Motor neuron (in vitro differentiated cells): ENCODE measurements around the gene RPL21. TPM values are rescaled to one million over a fixed set of nuclear protein-coding genes. Genes with fewer than 3 reads are reported as not detected.
"Not testable (repeated sequence)": the region's sequence is repeated elsewhere in the genome, so short reads cannot be mapped to it uniquely, and the experiment has no call there.

Experiments used
- ATAC-seq, 8 experiments: fragments of 200-7000 bp; cut with Tn5 transposase; replicated peaks in 6 of 8; 2 replicates each; pipeline ENCODE4 v1.8.0; 2021; ENCODE audit warnings: mild to moderate bottlenecking in 8 of 8, moderate library complexity in 8 of 8
- H3K27ac ChIP-seq, 2 donors: fragments of 250-450 bp; sonication (Bioruptor Pico); 2 replicates each; pipeline ENCODE4 v1.9.0; 2021; ENCODE audit warnings: antibody characterized with exemption in 2 of 2, mild to moderate bottlenecking in 2 of 2, moderate library complexity in 1 of 2
- H3K4me1 ChIP-seq, 2 donors: fragments of 250-450 bp; sonication (Bioruptor Pico); replicated peaks in 1 of 2; 2 replicates each; pipeline ENCODE4 v1.6.1; 2021; ENCODE audit warnings: antibody characterized with exemption in 2 of 2, mild to moderate bottlenecking in 2 of 2, moderate library complexity in 1 of 2
- H3K4me3 ChIP-seq, 5 donors: fragments of 250-450 bp; sonication (Bioruptor Pico); 2 replicates each; pipeline ENCODE4 v1.9.0; 2021; ENCODE audit warnings: antibody characterized with exemption in 5 of 5, mild to moderate bottlenecking in 5 of 5, moderate library complexity in 4 of 5
- WGBS, 10 experiments: fragments of 450-650 bp; shearing (Covaris generic); methylation state at CpG; one replicate each; pipeline ENCODE4 v1.0.0; 2022; 5-methylcytosine and 5-hydroxymethylcytosine counted together
- in situ Hi-C, 9 experiments: fragments of 400-800 bp; cut with MboI; loops; one replicate each; pipeline ENCODE4 v1.15.0; 2021; ENCODE audit warnings: low sequenced_read_pairs in 9 of 9, low pct_unique_long_range_greater_than_20kb in 2 of 9; ENCODE audit not compliant: unreplicated experiment in 9 of 9
- total RNA-seq, 8 experiments: library from RNA; unstranded; fragments of 300-600 nt; gene quantifications; 2 replicates each; pipeline versions ENCODE4 v1.2.3 to v1.2.4, GENCODE V29; 2022

RPL21 gene
- 1,000 to 10,000 TPM; 1,237 to 3,188 (median 2,218) TPM for total RNA-seq

DNA sequence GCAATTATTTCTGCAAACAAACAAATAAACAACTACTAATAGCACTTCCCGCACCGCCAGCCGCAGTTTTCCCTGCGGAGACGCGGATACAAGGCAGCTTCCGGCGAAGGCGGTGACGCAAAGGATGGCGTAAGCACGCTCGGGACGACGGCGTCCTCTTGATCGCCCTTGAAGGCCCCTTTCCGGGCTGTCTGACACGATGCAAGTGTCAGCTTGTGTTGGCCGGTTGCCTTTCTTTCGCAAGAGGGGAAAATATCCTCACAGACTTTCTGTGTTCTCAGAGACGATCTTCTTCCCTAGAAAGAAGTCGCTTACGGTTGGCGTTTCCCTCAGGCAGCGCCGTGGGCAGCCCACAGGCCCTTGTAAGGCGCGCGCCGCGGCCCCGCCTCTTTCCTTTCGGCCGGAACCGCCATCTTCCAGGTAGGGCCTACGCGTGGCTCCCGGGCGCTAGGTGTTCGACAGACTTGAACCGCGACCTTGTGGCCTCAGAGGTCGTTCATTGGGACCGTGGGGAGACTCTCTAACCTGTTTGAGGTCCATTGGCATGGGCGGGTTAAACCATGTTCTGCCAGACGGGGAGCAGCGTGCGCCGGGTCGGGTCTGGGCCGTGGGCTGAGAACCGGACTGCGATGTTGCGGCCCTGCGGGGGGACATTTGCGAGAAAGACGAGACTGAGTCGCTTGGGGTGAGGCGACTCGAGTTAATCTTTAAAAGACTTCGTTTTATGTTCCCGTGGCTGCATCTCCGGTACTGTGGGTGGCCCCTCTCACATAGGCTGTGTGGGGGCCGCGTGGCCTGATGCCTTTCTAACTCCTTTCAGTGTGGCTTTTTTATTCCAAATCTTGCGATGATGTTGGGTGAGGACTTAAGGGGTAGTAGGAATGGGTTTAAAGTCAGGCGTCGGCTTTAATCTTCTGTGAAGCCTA, at the start of gene RPL21:
Gene RPL21 (plus strand): TSS at position 393 of the 926 bp plus-strand sequence. CDS start 2,219 bp downstream, outside the sequence.
- in situ Hi-C loops: no loop called here
- peaks cover 9 to 22% of the 10 kb centered on the region in 2 donors for H3K4me1 ChIP-seq
- ATAC-seq: peak; percentile 95 to 99 (median 98)
- 0 to 3% (median 0%) methylated on average over 2 to 34 of the region's 69 CpGs for WGBS, 10 experiments
- peak within 1 kb of the TSS; percentile 49 to 87 (median 81) for H3K4me3 ChIP-seq
- H3K27ac ChIP-seq: peak within 1 kb of the TSS; percentile 100

- H3K4me1 ChIP-seq: peaks cover 0 to 16% of the 10 kb centered on the region in 2 donors
- ATAC-seq: no peak
- H3K27ac ChIP-seq: no peak overlapping the region
- in situ Hi-C loops: no loop called here
- H3K4me3 ChIP-seq: no peak overlapping the region
- WGBS, 10 experiments: 70% methylated on average over 1 of the region's 1 CpG; no CpG with 5 or more reads in 9 of the 10 experiments
Observed at GRCh38 chr13:27201661-27202060, 49.7 kb upstream of the RPL21 start.

DNA sequence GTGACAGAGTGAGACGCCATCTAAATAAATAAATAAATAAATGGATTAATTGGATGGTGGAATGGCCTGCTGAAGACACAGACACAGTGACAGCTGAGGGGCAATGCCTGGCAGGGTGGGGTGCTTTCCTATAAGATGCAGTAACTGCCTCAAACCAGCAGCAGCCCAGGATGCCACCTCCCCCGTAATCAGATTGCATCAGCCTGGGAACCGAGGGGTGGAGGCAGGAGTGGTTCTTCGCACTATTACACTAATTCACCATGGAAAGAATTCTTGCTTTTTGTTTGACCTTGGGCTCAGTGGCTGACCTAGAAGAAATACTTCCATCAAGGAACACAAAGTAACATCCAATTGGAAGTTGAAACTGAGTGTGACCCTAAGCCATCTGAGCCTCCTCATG, 48.2 kb upstream of the RPL21 start:
- in situ Hi-C loops: no loop called here
- Histone ChIP-seq H3K27ac (no peak overlapping the region), H3K4me1 (peaks cover 0 to 16% of the 10 kb centered on the region in 2 donors), H3K4me3 (no peak overlapping the region)
- peak in 1 of 8 experiments; percentile 43 for ATAC-seq
- 71 to 97% (median 82%) methylated on average over 2 to 4 of the region's 4 CpGs; no CpG with 5 or more reads in 4 of the 10 experiments for WGBS, 10 experiments

DNA sequence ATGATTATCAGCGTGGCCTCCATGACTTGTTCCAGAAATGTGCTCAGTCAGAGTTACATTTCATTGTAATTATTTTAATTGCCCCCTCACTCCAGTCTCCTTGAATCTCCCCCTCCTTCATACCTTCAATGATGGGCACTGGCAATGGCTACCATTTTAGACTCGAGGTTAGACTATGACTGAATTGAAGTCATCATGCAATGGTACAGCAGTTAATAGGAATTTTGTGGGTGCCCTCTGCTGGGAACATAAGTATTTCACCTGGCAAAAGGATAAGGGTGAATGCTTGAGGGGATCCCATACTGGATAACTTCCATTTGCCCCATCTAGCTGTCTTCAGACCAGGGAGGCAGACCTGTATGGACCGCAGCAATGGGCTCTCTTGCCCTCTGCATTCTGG, 47.5 kb upstream of the RPL21 start:
- ATAC-seq: peak in 1 of 8 experiments; percentile 33
- WGBS, 10 experiments: 75 to 100% (median 97%) methylated on average over 1 to 3 of the region's 3 CpGs; no CpG with 5 or more reads in 2 of the 10 experiments
- Histone ChIP-seq H3K4me1 (peaks cover 0 to 16% of the 10 kb centered on the region in 2 donors), H3K27ac (no peak overlapping the region), H3K4me3 (no peak overlapping the region)
- in situ Hi-C loops: no loop called here

DNA sequence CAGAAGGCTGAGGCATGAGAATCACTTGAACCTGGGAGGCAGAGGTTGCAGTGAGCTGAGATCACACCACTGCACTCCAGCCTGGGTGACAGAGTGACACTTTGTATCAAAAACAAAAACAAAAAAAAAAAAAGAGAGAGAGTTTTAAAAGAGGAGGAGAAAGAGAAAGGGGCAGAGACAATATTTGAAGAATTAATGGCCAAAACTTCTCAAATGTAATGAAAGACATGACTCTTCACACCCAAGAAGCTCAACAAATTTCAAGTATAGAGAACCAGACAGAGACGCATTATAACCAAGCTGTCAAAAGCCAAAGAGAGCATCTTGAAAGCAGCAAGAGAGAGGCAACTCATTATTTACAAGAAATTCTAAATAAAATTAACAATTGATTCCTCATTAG, 42.8 kb upstream of the RPL21 start:
- no peak for ATAC-seq
- no peaks in the 10 kb centered on the region for H3K4me1 ChIP-seq
- no peak overlapping the region for H3K27ac ChIP-seq
- 83 to 100% (median 100%) methylated on average over 1 of the region's 1 CpG; no CpG with 5 or more reads in 2 of the 10 experiments for WGBS, 10 experiments
- H3K4me3 ChIP-seq: no peak overlapping the region
- in situ Hi-C loops: no loop called here

DNA sequence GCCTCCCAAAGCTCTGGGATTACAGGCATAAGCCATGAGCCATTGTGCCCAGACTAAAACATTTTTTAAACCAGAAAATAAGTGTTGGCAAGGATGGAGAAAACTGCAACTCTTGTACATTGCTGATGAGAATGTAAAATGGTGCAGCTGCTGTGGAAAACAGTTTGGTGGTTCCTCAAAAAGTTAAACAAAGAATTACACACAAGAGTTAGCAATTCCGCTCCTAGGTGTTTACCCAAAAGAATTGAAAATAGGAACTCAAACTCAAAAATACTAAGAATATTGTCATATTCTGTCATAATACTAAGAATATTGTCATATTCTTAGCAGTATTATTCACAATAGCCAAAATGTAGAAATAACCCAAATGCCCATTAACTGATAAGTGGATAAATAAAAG, 40.1 kb upstream of the RPL21 start:
- Histone ChIP-seq H3K27ac (no peak overlapping the region), H3K4me3 (no peak overlapping the region), H3K4me1 (no peaks in the 10 kb centered on the region)
- in situ Hi-C loops: no loop called here
- ATAC-seq: no peak
- WGBS, 10 experiments: 80 to 100% (median 94%) methylated on average over 1 of the region's 1 CpG; no CpG with 5 or more reads in 4 of the 10 experiments

DNA sequence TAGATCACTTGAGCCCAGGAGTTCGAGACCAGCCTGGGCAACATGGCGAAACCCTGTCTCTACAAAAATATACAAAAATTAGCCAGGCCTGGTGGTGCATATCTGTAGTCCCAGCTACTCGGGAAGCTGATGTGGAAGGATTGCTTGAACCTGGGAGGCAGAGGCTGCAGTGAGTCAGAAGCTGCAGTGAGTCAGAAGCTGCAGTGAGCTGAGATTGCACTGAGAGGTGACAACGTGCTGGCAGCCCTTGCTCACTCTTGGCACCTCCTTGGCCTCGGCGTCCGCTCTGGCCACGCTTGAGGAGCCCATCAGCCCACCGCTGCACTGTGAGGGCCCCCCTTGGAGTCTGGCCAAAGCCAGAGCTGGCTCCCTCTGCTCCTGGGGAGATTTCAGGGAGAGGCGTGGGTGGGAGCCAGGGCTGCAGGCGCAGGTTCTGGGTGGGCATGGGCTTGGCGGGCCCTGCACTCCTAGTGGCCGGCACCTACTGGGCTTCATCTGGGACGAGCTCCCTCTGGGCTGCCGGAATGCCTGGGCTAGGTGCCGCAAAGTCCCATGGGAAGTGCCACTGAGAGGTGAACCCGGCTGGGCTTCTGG, 39.5 kb upstream of the RPL21 start:
- WGBS, 10 experiments: 67 to 100% (median 90%) methylated on average over 2 to 7 of the region's 17 CpGs; no CpG with 5 or more reads in 3 of the 10 experiments
- no peak overlapping the region for H3K27ac ChIP-seq
- peak in 1 of 8 experiments; percentile 34 for ATAC-seq
- no peak overlapping the region for H3K4me3 ChIP-seq
- in situ Hi-C loops: no loop called here
- H3K4me1 ChIP-seq: no peaks in the 10 kb centered on the region

- H3K4me1 ChIP-seq, in situ Hi-C loops, H3K4me3 ChIP-seq, ATAC-seq, H3K27ac ChIP-seq: not testable (repeated sequence)
- WGBS, 10 experiments: 83 to 90% (median 90%) methylated on average over 2 to 5 of the region's 5 CpGs; no CpG with 5 or more reads in 7 of the 10 experiments
Observed at GRCh38 chr13:27213386-27213785, 38.0 kb upstream of the RPL21 start.

DNA sequence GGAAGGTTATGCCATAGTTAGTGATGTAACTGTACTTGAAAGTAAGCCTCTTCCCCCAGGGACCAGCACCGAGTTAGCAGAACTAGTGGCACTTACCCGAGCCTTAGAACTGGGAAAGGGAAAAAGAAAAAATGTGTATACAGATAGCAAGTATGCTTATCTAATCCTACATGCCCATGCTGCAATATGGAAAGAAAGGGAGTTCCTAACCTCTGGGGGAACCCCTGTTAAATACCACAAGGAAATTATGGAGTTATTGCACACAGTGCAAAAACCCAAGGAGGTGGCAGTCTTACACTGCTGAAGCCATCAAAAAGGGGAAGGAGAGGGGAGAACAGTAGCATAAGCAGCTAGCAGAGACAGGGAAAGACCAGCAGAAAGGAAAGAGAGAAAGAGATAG, 33.6 kb upstream of the RPL21 start:
- H3K4me1 ChIP-seq, in situ Hi-C loops, H3K27ac ChIP-seq, H3K4me3 ChIP-seq, ATAC-seq: not testable (repeated sequence)
- 61 to 100% (median 86%) methylated on average over 1 to 2 of the region's 2 CpGs; no CpG with 5 or more reads in 4 of the 10 experiments for WGBS, 10 experiments

GRCh38 chr13:27218861-27219260, 32.5 kb upstream of the RPL21 start:
- H3K27ac ChIP-seq, H3K4me1 ChIP-seq, in situ Hi-C loops, ATAC-seq, H3K4me3 ChIP-seq: not testable (repeated sequence)
- 67 to 100% (median 71%) methylated on average over 1 of the region's 1 CpG; no CpG with 5 or more reads in 7 of the 10 experiments for WGBS, 10 experiments

- no peak overlapping the region for H3K4me3 ChIP-seq
- no peak overlapping the region for H3K27ac ChIP-seq
- H3K4me1 ChIP-seq: no peaks in the 10 kb centered on the region
- 60 to 100% (median 77%) methylated on average over 3 to 6 of the region's 19 CpGs; no CpG with 5 or more reads in 7 of the 10 experiments for WGBS, 10 experiments
- no peak for ATAC-seq
- in situ Hi-C loops: no loop called here
Observed at GRCh38 chr13:27219611-27220010, 31.7 kb upstream of the RPL21 start.

- H3K27ac ChIP-seq, ATAC-seq, in situ Hi-C loops, H3K4me3 ChIP-seq, H3K4me1 ChIP-seq: not testable (repeated sequence)
- 0 to 86% (median 48%) methylated on average over 1 to 2 of the region's 2 CpGs; no CpG with 5 or more reads in 2 of the 10 experiments for WGBS, 10 experiments
Observed at GRCh38 chr13:27222100-27222499, 29.3 kb upstream of the RPL21 start.

DNA sequence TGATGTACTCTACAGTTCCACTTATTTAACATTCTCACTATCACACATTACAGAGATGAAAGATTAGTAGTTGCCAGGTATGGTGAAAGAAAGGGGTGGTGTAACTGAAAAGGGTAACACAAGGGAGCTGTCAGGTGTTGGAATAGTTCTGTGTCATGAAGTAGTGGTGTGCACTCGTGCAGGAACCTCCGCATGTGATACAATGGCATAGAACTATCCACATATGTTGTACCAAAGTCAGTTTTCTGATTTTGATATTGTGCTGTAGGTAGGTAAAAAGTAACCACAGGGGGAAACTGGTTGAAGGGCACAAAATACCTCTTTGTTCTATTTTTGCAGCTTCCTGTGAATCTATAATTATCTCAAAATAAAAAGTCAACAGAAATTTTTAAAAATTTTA, 24.4 kb upstream of the RPL21 start:
- WGBS, 10 experiments: 62 to 100% (median 83%) methylated on average over 1 to 2 of the region's 2 CpGs; no CpG with 5 or more reads in 1 of the 10 experiments
- H3K27ac ChIP-seq: no peak overlapping the region
- no peak for ATAC-seq
- no peaks in the 10 kb centered on the region for H3K4me1 ChIP-seq
- no peak overlapping the region for H3K4me3 ChIP-seq
- in situ Hi-C loops: no loop called here
